HEK293 (cell line): ENCODE results near the gene RIMS3.

Experiments
- ATF2 ChIP-seq: fragments of 450-650 bp; formaldehyde crosslinking; IDR thresholded peaks from 2 replicates; pipeline ENCODE4 v1.5.1; 2016; ENCODE audit warnings: missing biosample characterization, missing genetic modification characterization, low read depth
- CTCF ChIP-seq: fragments of 450-650 bp; formaldehyde crosslinking; IDR thresholded peaks from 2 replicates; pipeline ENCODE4 v1.5.1; 2016; ENCODE audit warnings: missing biosample characterization, missing genetic modification characterization
- GLI4 ChIP-seq: fragments of 450-650 bp; formaldehyde crosslinking; IDR thresholded peaks from 2 replicates; pipeline ENCODE4 v1.5.1; 2016; ENCODE audit warnings: missing biosample characterization, missing genetic modification characterization
- GLIS1 ChIP-seq: fragments of 450-650 bp; formaldehyde crosslinking; IDR thresholded peaks from 2 replicates; pipeline ENCODE4 v1.5.1; 2016; ENCODE audit warnings: missing biosample characterization, missing genetic modification characterization
- HOXC10 ChIP-seq: sonication (generic); formaldehyde crosslinking; IDR thresholded peaks from 2 replicates; pipeline ENCODE4 v1.8.1; 2023; ENCODE audit warnings: mild to moderate bottlenecking, missing genetic modification reagents
- MZF1 ChIP-seq: fragments of 450-650 bp; formaldehyde crosslinking; IDR thresholded peaks from 2 replicates; pipeline ENCODE4 v1.5.1; 2017; ENCODE audit warnings: missing biosample characterization, missing genetic modification characterization, borderline replicate concordance
- TCF7L2 ChIP-seq: IDR thresholded peaks from 2 replicates; pipeline ENCODE4 v1.6.1; 2011; ENCODE audit warnings: low read depth, mild to moderate bottlenecking, inconsistent platforms, low read length, moderate library complexity, borderline replicate concordance
- ZFP69B ChIP-seq: fragments of 450-650 bp; formaldehyde crosslinking; IDR thresholded peaks from 2 replicates; pipeline ENCODE4 v1.5.1; 2016; ENCODE audit warnings: missing biosample characterization, missing genetic modification characterization
- ZNF184 ChIP-seq: fragments of 450-650 bp; IDR thresholded peaks from 2 replicates; pipeline ENCODE4 v1.5.1; 2018; ENCODE audit warnings: missing biosample characterization, mild to moderate bottlenecking, missing genetic modification characterization

- TF ChIP-seq CTCF (tag by site-specific recombination) (no peak), GLIS1 (no peak), ZNF184 (tag by site-specific recombination) (no peak), ZFP69B (tag by site-specific recombination) (no peak), HOXC10 (CRISPR knock-in tag) (no peak), ATF2 (no peak), MZF1 (tag by site-specific recombination) (no peak), GLI4 (no peak), TCF7L2 (no peak)
Measured at GRCh38 chr1:40650075-40650474, 15.4 kb downstream of the RIMS3 start.
